ENCODE data around the gene TMEM59L.

GRCh38 chr19:18587561-18587960, 25.1 kb upstream of the TMEM59L start:
- TF ChIP-seq CTCF (IDR thresholded peaks at IDR 0.05) (no peak), POLR2AphosphoS5 (IDR thresholded peaks at IDR 0.05) (no peak), POLR2A (IDR thresholded peaks at IDR 0.05) (no peak)
